HG03039 (cell line): ENCODE data around the gene DACT1.
"Not testable (repeated sequence)": the region's sequence is repeated elsewhere in the genome, so short reads cannot be mapped to it uniquely, and the experiment has no call there.

Experiments used
- ATAC-seq: cut with Tn5 transposase; IDR thresholded peaks from one replicate; pipeline ENCODE4 v1.9.1; 2021; ENCODE audit warnings: mild to moderate bottlenecking, moderate library complexity; ENCODE audit not compliant: unreplicated experiment

The DACT1 gene

GRCh38 chr14:58637391-58638230 lies at the start of gene DACT1:
TSS of gene DACT1 (plus strand) at chr14:58637962. CDS start at chr14:58638203, 241 bp downstream.
- peak; percentile 39 for ATAC-seq

- not testable (repeated sequence) for ATAC-seq
Observed at GRCh38 chr14:58588321-58588720, 49.4 kb upstream of the DACT1 start.

- ATAC-seq = no peak
Observed at GRCh38 chr14:58593977-58594376, 43.8 kb upstream of the DACT1 start.

- ATAC-seq = no peak
Observed at GRCh38 chr14:58597041-58597440, 40.7 kb upstream of the DACT1 start.

GRCh38 chr14:58598028-58598803 lies 39.5 kb upstream of the DACT1 start:
- ATAC-seq = no peak

GRCh38 chr14:58598804-58599525 lies 38.8 kb upstream of the DACT1 start:
- ATAC-seq = no peak

- no peak for ATAC-seq
Observed at GRCh38 chr14:58599707-58600106, 38.1 kb upstream of the DACT1 start.

GRCh38 chr14:58605465-58605864 lies 32.3 kb upstream of the DACT1 start:
- no peak for ATAC-seq

- no peak for ATAC-seq
Observed at GRCh38 chr14:58607131-58607951, 30.4 kb upstream of the DACT1 start.

- ATAC-seq = no peak
Observed at GRCh38 chr14:58607952-58608317, 29.8 kb upstream of the DACT1 start.

- no peak for ATAC-seq
Observed at GRCh38 chr14:58617619-58618018, 20.1 kb upstream of the DACT1 start.

- no peak for ATAC-seq
Observed at GRCh38 chr14:58620011-58620410, 17.8 kb upstream of the DACT1 start.

- no peak for ATAC-seq
Observed at GRCh38 chr14:58625438-58625837, 12.3 kb upstream of the DACT1 start.

- no peak for ATAC-seq
Observed at GRCh38 chr14:58626431-58626831, 11.3 kb upstream of the DACT1 start.

GRCh38 chr14:58628406-58628805 lies 9.4 kb upstream of the DACT1 start:
- no peak for ATAC-seq

- no peak for ATAC-seq
Observed at GRCh38 chr14:58629281-58629680, 8.5 kb upstream of the DACT1 start.

- ATAC-seq = no peak
Observed at GRCh38 chr14:58631732-58632131, 6.0 kb upstream of the DACT1 start.

GRCh38 chr14:58633831-58634230 lies 3.9 kb upstream of the DACT1 start:
- ATAC-seq = no peak

- ATAC-seq = no peak
Observed at GRCh38 chr14:58634406-58635090, 3.2 kb upstream of the DACT1 start.
